ENCODE measurements around the gene GEMIN7.
A peak's percentile ranks its signal among the peaks of the same experiment; 100 is the strongest.

Gene GEMIN7

GRCh38 chr19:45091031-45091923, 12.2 kb downstream of the GEMIN7 start:
- DNase-seq (ENCODE audit: low read depth) = peak; percentile 96
- TF ChIP-seq CTCF (conservative IDR thresholded peaks at IDR 0.05; ENCODE audit: low read depth, low read length) = no peak
- peak overlapping the region; percentile 94 for H3K4me3 ChIP-seq (ENCODE audit: low read length)

GRCh38 chr19:45092747-45093678, 14.0 kb downstream of the GEMIN7 start, which contains the start of gene PPP1R37:
PPP1R37 (plus strand) TSS chr19:45093179; CDS start chr19:45093326, 147 bp downstream.
- H3K4me3 ChIP-seq (ENCODE audit: low read length) = peak within 1 kb of the TSS; percentile 94
- TF ChIP-seq CTCF (conservative IDR thresholded peaks at IDR 0.05; ENCODE audit: low read depth, low read length) = no peak
- DNase-seq (ENCODE audit: low read depth) = peak; percentile 95

- TF ChIP-seq CTCF (conservative IDR thresholded peaks at IDR 0.05; ENCODE audit: low read depth, low read length) = no peak
- DNase-seq (ENCODE audit: low read depth) = no peak
- H3K4me3 ChIP-seq (ENCODE audit: low read length) = peak overlapping the region; percentile 94
Observed at GRCh38 chr19:45094137-45094536, 15.1 kb downstream of the GEMIN7 start.

- no peak for DNase-seq (ENCODE audit: low read depth)
- no peak for TF ChIP-seq CTCF (conservative IDR thresholded peaks at IDR 0.05; ENCODE audit: low read depth, low read length)
- peak overlapping the region; percentile 94 for H3K4me3 ChIP-seq (ENCODE audit: low read length)
Observed at GRCh38 chr19:45094707-45095106, 15.6 kb downstream of the GEMIN7 start.

- TF ChIP-seq CTCF (conservative IDR thresholded peaks at IDR 0.05; ENCODE audit: low read depth, low read length) = no peak
- DNase-seq (ENCODE audit: low read depth) = no peak
- H3K4me3 ChIP-seq (ENCODE audit: low read length) = no peak overlapping the region
Observed at GRCh38 chr19:45095496-45096413, 16.7 kb downstream of the GEMIN7 start.

- no peak overlapping the region for H3K4me3 ChIP-seq (ENCODE audit: low read length)
- no peak for TF ChIP-seq CTCF (conservative IDR thresholded peaks at IDR 0.05; ENCODE audit: low read depth, low read length)
Observed at GRCh38 chr19:45096700-45097099, 17.6 kb downstream of the GEMIN7 start.

More at GRCh38 chr19:45096700-45097099, 17.6 kb downstream of the GEMIN7 start:
- DNase-seq (ENCODE audit: low read depth) = no peak
